RPMI7951 (cell line): ENCODE results near the gene ZNF213. TPM values are rescaled to one million over a fixed set of nuclear protein-coding genes. Genes with fewer than 3 reads are reported as not detected.
"Not testable (repeated sequence)": the region's sequence is repeated elsewhere in the genome, so short reads cannot be mapped to it uniquely, and the experiment has no call there.

Experiments
- DNase-seq: peaks from one replicate; pipeline ENCODE4 v3.0.0-alpha.2; 2012; ENCODE audit warnings: low read depth
- total RNA-seq: library from RNA; depleted of rRNA; stranded (reverse); fragments of >200 nt; shearing (Covaris generic); gene quantifications from 2 replicates; pipeline ENCODE4 v1.2.3, GENCODE V29; 2014

The ZNF213 gene
- total RNA-seq, 1 experiment from 2014 or later, result 2.0 TPM

DNA sequence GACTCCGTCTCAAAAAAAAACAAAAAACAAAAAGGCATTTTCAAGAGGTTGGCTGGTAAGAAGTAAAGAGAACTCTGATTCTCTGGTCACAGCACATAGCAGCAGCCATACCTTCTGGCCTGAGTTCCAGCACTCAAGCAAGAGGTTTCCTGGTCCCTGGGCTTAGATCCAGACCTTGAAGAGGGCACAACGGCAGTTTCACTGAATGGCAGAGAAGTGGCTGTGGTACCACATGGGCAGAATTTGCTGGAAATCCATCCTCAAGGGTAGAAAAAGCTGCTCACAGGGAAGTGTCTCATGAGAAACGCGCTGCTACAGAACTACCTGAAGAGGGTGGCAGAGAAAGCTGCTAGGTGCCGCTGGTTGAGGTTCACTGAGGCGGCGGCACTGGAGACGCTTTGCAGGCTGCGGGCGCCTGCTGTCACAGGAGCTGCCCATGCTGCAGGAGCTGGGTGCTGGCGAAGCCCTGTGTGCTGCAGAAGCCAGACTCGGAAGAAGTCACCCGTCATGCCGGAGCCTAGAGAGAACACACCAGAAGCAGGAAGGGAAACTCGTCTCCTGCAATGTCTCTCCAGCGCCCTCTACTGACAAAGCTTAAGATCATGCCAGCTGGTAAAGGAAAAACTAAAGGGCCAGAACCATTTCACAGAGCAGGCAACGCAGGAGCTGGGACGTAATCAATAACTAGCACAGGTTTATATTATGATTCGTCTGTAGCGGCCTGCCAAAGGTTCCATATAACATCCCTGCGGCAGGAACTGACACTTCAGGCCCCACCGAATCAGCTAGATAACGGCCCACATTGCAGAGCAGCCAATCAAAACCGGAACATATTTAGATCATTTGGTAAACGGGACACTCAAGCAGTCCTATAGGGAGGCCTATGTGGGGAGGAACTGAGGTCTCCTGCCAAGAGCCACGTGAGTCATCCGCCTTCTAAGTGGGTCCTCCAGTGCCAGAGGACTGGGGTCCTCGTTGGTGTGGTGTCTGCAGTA is 5.4 kb upstream of the ZNF213 start:
- DNase-seq, result peak; percentile 72

DNA sequence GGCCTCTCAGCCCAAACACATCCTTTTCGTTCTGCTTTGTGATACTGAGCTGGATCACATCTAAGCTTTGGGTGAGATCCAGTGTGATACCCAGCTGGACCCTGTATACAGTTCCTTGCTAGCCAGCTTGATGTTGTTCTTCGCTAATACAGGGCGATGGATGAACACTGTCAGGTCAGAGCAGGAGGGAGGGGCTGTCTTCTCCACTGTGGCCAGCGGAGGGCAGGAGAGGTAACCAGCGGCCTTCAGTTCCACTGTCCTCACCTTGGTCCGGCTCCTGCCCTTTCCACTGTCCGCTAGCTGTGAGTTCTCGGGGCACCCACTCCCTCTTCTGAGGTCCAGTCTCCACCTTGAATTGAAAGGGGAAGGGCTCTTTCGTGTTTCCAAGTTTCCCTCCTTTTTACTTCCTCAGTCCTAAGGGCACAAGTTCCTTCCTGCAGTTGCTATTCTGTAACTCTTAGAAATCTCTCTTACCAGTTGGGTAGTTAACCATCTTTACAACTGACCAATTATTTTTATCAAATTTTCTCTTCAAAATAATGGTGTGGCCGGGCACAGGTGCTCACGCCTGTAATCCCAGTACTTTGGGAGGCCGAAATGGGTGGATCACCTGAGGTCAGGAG is 3.0 kb upstream of the ZNF213 start:
- peak; percentile 43 for DNase-seq

- DNase-seq, result no peak
These were observed 985 bp upstream of the ZNF213 start for GRCh38 chr16:3133844-3134243.

- DNase-seq, result no peak
These were observed 392 bp downstream of the ZNF213 start for GRCh38 chr16:3135126-3135715.

GRCh38 chr16:3137267-3137666 is 2.4 kb downstream of the ZNF213 start:
- DNase-seq, result no peak

DNA sequence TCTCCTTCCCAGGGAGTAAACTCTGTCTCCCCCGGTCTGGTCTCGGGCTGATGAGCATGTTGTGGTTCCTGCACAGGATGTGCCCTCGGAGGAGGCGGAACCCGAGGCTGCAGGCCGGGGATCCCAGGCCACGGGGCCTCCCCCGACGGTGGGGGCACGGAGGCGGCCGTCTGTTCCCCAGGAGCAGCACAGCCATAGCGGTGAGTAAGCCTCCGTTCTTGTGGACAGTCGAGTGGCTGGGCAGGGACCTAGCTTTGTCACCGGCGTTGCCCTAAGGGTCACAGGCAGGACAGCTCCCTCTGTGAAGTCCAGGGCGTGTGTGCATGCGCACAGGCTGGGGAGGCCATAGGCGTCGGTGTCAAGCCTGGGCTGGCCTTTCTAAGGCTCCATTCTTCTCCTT is 3.5 kb downstream of the ZNF213 start:
- DNase-seq, result no peak

GRCh38 chr16:3138823-3139426 is 4.1 kb downstream of the ZNF213 start:
- DNase-seq, result no peak

GRCh38 chr16:3139561-3139960 is 4.7 kb downstream of the ZNF213 start:
- DNase-seq, result not testable (repeated sequence)

DNA sequence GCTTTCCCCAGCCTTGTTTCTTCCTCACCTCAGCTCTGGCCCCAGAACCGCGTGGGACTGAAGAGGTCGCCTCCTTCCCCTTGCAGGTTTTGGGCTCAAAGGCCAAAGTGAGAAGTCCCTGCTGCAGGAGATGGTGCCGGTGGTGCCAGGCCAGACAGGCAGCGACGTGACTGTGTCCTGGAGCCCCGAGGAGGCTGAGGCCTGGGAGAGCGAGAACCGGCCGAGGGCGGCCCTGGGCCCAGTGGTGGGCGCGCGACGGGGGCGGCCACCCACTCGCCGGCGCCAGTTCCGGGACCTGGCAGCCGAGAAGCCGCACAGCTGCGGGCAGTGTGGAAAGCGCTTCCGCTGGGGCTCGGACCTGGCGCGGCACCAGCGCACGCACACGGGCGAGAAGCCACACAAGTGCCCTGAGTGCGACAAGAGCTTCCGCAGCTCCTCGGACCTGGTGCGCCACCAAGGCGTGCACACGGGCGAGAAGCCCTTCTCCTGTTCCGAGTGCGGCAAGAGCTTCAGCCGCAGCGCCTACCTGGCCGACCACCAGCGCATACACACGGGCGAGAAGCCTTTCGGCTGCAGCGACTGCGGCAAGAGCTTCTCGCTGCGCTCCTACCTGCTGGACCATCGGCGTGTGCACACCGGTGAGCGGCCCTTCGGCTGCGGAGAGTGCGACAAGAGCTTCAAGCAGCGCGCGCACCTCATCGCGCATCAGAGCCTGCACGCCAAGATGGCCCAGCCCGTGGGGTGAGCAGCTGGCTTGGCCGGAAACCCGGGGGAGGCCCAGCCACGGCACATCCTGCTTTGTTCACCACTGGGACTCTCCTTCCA is 6.0 kb downstream of the ZNF213 start:
- DNase-seq, result no peak

DNA sequence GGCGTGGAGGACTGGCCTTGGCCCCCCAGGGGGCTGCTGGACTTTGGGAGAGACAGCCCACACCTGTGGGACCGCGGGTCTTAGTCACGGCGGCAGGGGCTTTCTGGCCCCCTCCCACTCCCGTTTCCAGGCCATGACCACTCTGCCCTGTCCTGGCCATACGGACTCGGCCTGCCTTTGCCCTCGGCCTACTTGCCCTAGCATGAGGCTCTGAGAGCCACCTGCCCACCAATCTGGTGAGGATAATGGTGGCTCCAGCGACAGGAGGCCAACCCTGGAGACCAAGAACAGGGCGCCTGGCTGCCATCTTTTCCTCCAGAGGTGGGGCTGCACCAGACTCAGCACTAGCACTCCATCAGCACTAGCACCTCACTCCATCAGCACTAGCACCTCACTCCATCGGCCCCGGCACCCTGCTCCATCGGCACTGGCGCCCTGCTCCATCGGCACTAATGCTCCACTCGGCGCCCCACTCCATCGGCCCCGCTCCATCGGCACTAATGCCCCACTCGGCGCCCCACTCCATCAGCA is 7.0 kb downstream of the ZNF213 start:
- no peak for DNase-seq

DNA sequence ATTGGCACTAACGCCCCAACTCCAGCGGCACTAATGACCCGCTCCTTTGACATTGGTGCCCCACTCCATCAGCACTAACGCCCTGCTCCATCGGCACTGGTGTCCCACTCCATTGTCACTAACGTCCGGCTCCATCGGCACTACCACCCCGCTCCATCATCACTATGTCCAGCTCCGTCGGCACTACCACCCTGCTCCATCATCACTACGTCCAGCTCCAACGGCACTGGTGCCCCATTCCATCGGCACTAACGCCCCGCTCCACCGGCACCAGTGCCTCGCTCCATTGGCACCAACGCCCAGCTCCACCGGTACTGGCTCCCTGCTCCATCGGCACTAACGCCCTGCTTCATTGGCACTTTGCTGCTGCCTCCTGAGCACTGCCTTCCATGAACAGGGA is 7.5 kb downstream of the ZNF213 start:
- no peak for DNase-seq

GRCh38 chr16:3142770-3143169 is 7.9 kb downstream of the ZNF213 start:
- no peak for DNase-seq

DNA sequence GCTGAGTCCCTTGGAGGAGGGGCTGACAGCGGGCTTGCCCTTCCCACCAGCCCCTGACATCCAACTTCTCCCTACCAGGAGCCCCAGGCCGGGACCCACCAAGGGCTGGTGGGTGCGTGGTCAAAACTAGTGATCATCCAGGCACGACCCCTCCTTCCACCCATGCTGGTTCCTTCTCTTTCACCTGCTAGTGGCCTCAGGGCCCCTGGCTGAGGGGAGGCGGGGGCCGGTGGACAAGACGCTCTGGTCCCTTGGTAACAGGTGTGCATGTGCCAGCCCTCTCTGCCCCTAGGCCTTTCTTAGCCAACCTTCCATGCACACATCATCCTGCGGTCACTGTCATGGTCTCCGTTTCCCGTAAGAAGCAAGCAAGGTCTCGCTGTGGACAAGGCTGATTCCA is 8.4 kb downstream of the ZNF213 start:
- no peak for DNase-seq

DNA sequence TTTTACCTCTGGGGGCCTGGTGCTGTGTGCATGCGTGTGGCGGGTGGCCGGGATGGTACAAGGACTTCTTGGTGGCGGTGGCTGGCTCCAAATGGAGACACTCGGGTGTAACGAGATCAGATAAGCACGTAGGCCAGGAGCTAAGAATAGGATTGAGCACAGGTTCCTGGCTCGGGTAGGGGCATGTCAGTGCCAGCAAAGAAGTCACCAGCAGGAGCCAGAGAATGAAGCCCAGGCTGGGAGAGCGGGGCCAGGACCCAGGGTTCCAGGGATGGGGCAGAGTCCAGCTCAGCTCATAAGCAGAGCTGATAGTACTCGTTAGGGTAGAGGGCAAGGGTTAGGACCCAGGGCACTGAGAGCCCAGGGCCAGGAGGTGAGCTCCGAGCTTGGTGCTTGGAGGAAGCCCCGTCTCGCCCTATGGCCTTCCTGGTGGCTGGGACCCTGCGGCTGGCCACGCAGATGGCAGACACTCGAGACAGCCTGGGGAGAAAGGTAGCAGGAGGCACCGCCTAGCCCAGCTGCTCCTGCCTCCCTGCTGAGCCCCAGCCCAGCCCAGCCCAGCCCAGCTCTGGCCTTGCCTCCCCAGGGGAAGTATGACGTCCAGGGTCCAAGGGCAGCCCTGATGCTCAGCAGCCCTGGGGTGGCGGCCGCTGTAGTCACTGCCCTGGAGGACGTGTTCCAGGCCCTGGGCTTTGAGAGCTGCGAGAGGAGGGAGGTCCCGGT is 8.9 kb downstream of the ZNF213 start:
- DNase-seq, result no peak

DNA sequence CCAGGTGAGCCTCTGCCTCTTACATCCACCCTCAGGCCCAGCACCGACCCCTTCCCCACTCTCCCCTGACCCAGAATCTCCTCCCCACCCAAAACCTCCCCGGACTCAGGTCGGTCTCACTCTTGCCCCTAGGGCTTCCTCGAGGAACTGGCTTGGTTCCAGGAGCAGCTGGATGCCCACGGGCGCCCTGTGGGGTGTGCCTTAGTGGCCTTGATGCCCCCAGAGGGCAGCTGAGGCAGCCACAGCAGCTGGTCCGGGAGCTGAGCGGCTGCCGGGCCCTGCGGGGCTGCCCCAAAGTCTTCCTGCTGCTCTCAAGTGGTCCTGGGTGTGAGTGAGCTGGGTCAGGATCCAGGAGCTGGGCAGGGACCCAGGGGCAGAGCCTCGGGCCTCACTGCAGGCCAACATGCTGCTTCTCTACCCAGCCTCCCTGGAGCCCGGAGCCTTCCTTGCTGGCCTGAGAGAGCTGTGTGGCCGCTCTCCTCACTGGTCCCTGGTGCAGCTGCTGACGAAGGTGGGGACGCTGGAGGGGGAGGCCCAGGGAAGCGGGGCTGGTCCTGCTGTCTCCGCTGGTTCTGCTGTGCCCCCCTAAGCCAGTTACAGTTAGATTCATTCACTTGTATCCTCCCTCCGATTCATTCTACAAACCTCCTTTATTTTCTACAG is 9.6 kb downstream of the ZNF213 start:
- DNase-seq, result no peak

- no peak for DNase-seq
These were observed 10.3 kb downstream of the ZNF213 start for GRCh38 chr16:3145151-3145550.

DNA sequence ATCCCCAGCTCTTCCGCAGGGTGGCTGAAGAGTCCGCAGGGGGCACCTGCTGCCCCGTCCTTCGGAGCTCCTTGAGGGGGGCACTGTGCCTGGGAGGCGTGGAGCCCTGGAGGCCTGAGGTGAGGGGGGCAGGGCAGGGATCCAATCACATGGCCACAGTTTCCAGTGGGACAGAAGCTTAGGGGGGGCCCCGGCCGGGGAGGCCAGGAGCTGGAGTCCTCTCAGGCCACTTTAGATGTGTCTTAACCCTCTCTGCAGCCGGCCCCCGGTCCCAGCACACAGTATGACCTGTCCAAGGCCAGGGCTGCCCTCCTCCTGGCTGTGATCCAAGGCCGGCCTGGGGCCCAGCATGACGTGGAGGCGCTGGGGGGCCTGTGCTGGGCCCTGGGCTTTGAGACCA is 10.8 kb downstream of the ZNF213 start:
- no peak for DNase-seq

GRCh38 chr16:3147046-3147756 is 12.4 kb downstream of the ZNF213 start:
- no peak for DNase-seq

- no peak for DNase-seq
These were observed 12.9 kb downstream of the ZNF213 start for GRCh38 chr16:3147757-3148104.
